A549 (cell line): ENCODE measurements around the gene ESYT3. TPM values are rescaled to one million over a fixed set of nuclear protein-coding genes. Genes with fewer than 3 reads are reported as not detected.

Experiments
- ATAC-seq, 2 experiments: fragments of 200-7000 bp in 1 of 2; fragments of >200 bp in 1 of 2; cut with Nextera tagmentation in 1 of 2; cut with Tn5 transposase in 1 of 2; 3 replicates each; pipeline versions ENCODE4 v1.8.0 to v1.9.1; 2018 to 2020; ENCODE audit warnings: mild to moderate bottlenecking in 1 of 2, moderate library complexity in 1 of 2
- CTCF ChIA-PET: fragments of 300-600 bp; sonication (Branson Sonifier 250); formaldehyde crosslinking; extraction: SDS; loops from one replicate; lab custom pipeline; 2021; ENCODE audit warnings: antibody characterized with exemption, inconsistent platforms; lab: Yijun Ruan, JAX
- POLR2A ChIA-PET: fragments of 350-600 bp; formaldehyde crosslinking; extraction: SDS; loops from one replicate; lab custom pipeline; 2021; ENCODE audit warnings: antibody characterized with exemption, inconsistent platforms; lab: Yijun Ruan, JAX
- DNase-seq, 2 experiments: peaks; one replicate each; pipeline versions ENCODE4 v3.0.0 to v3.0.0-alpha.2; 2011 to 2016; ENCODE audit warnings: low read depth in 1 of 2, low spot score in 1 of 2
- FAIRE-seq: peaks from 2 replicates; lab custom pipeline; 2011; peaks lifted over from hg19 to GRCh38; lab: Jason Lieb, UNC
- H3K27ac ChIP-seq, 2 experiments: fragments of >200 bp; sonication (Bioruptor Twin); formaldehyde crosslinking; 3 replicates each; pipeline ENCODE4 v1.5.1; 2016 to 2017
- H3K4me1 ChIP-seq: fragments of >200 bp; sonication (Bioruptor Twin); formaldehyde crosslinking; 3 replicates; pipeline ENCODE4 v1.6.1; 2016
- H3K4me2 ChIP-seq: fragments of >200 bp; sonication (Bioruptor Twin); formaldehyde crosslinking; 3 replicates; pipeline ENCODE4 v1.6.1; 2016
- H3K4me3 ChIP-seq: fragments of >200 bp; sonication (Bioruptor Twin); formaldehyde crosslinking; 3 replicates; pipeline ENCODE4 v1.5.1; 2016
- H3K9me3 ChIP-seq: fragments of >200 bp; sonication (Bioruptor Twin); formaldehyde crosslinking; 3 replicates; pipeline ENCODE4 v1.6.1; 2016
- ATOH8 ChIP-seq: fragments of 250-450 bp; sonication (Bioruptor Pico); IDR thresholded peaks from 2 replicates; pipeline ENCODE4 v1.5.0; 2020; ENCODE audit warnings: low read depth, mild to moderate bottlenecking, moderate library complexity
- BCL3 ChIP-seq: fragments of >200 bp; sonication (Bioruptor Twin); formaldehyde crosslinking; IDR thresholded peaks from 3 replicates; pipeline ENCODE4 v1.6.1; 2016
- CBX8 ChIP-seq: fragments of 200-600 bp; sonication (generic); IDR thresholded peaks from 2 replicates; pipeline ENCODE4 v1.6.1; 2016
- CHD4 ChIP-seq: fragments of 200-600 bp; sonication (generic); IDR thresholded peaks from 2 replicates; pipeline ENCODE4 v1.6.1; 2016; ENCODE audit warnings: antibody characterized with exemption, mild to moderate bottlenecking, borderline replicate concordance
- EP300 ChIP-seq, 2 experiments: fragments of >200 bp; sonication (Bioruptor Twin); formaldehyde crosslinking; IDR thresholded peaks; 2 replicates in 1 of 2; 3 replicates in 1 of 2; pipeline ENCODE4 v1.6.1; 2016 to 2017
- ESRRA ChIP-seq: fragments of 150-350 bp; IDR thresholded peaks from 2 replicates; pipeline ENCODE4 v1.6.1; 2014; ENCODE audit warnings: mild to moderate bottlenecking, low read length, borderline replicate concordance
- FOSL2 ChIP-seq, 2 experiments: fragments of 450-650 bp in 1 of 2; fragments of >200 bp in 1 of 2; sonication (Bioruptor Twin) in 1 of 2; formaldehyde crosslinking; IDR thresholded peaks; 2 replicates each; pipeline versions ENCODE4 v1.5.0 to v1.6.1; 2016 to 2020; ENCODE audit warnings: mild to moderate bottlenecking in 1 of 2, moderate library complexity in 1 of 2
- FOXS1 ChIP-seq: fragments of 250-450 bp; sonication (Bioruptor Pico); IDR thresholded peaks from 2 replicates; pipeline ENCODE4 v1.5.0; 2020; ENCODE audit warnings: mild to moderate bottlenecking, moderate library complexity
- JUN ChIP-seq, 2 experiments: fragments of >200 bp; sonication (Bioruptor Twin); formaldehyde crosslinking; IDR thresholded peaks; 2 replicates in 1 of 2; 3 replicates in 1 of 2; pipeline ENCODE4 v1.6.1; 2016 to 2017
- KDM1A ChIP-seq: fragments of 200-600 bp; sonication (generic); IDR thresholded peaks from 2 replicates; pipeline ENCODE4 v1.6.1; 2016; ENCODE audit warnings: low read depth, mild to moderate bottlenecking
- MAX ChIP-seq: IDR thresholded peaks from 2 replicates; pipeline ENCODE4 v1.6.1; 2012
- PBX3 ChIP-seq: IDR thresholded peaks from 2 replicates; pipeline ENCODE4 v1.6.1; 2012
- POLR2A ChIP-seq: IDR thresholded peaks from 2 replicates; pipeline ENCODE4 v1.6.1; 2012; ENCODE audit warnings: mild to moderate bottlenecking, low read length
- RAD21 ChIP-seq, 2 experiments: fragments of >200 bp in 1 of 2; sonication (Bioruptor Twin) in 1 of 2; formaldehyde crosslinking in 1 of 2; IDR thresholded peaks in 1 of 2; conservative IDR thresholded peaks in 1 of 2; 2 replicates in 1 of 2; 3 replicates in 1 of 2; pipeline ENCODE4 v1.6.1; 2012 to 2018; ENCODE audit warnings: inconsistent platforms in 1 of 2
- RFX5 ChIP-seq: fragments of 450-650 bp; IDR thresholded peaks from 2 replicates; pipeline ENCODE4 v1.7.1; 2014; ENCODE audit warnings: antibody characterized with exemption, mild to moderate bottlenecking, moderate library complexity
- RNF2 ChIP-seq: fragments of 200-600 bp; sonication (generic); IDR thresholded peaks from 2 replicates; pipeline ENCODE4 v1.6.1; 2016; ENCODE audit warnings: low read depth, mild to moderate bottlenecking, antibody characterized with exemption, moderate library complexity, borderline replicate concordance
- TP53 ChIP-seq: fragments of 250-450 bp; sonication (Bioruptor Pico); IDR thresholded peaks from 2 replicates; pipeline ENCODE4 v1.5.0; 2021; ENCODE audit warnings: mild to moderate bottlenecking, moderate library complexity
- ZFP36 ChIP-seq: fragments of 450-650 bp; IDR thresholded peaks from 2 replicates; pipeline ENCODE4 v1.6.1; 2014; ENCODE audit warnings: borderline replicate concordance; ENCODE audit not compliant: partially characterized antibody
- ZSCAN20 ChIP-seq: fragments of 250-450 bp; sonication (Bioruptor Pico); IDR thresholded peaks from 2 replicates; pipeline ENCODE4 v1.8.0; 2022; ENCODE audit warnings: mild to moderate bottlenecking, moderate library complexity
- WGBS: methylation state at CpG from one replicate; pipeline ENCODE4 v1.1.6; 2017; ENCODE audit errors: missing lambda C conversion rate; 5-methylcytosine and 5-hydroxymethylcytosine counted together
- polyA plus RNA-seq, 4 experiments: library from polyadenylated mRNA; depleted of rRNA in 3 of 4; stranded (reverse); fragments of >200 nt; fragmentation: RNase III in 1 of 4; extraction: RNeasy Plus Mini Kit Qiagen cat#74134 plus additional on column Dnase treatment in 1 of 4; gene quantifications; 2 replicates in 3 of 4; 3 replicates in 1 of 4; pipeline ENCODE4 v1.2.3, GENCODE V29; 2011 to 2017

Gene ESYT3
- polyA plus RNA-seq, 2 of the 4 experiments (the other 2 are of a cell fraction) = 0.92 to 1.7 TPM

- FAIRE-seq = no peak
- CTCF ChIA-PET = no interaction called here
- no peak for DNase-seq
- Histone ChIP-seq H3K4me3 (no peak overlapping the region), H3K27ac (peak overlapping the region; percentile 69 to 91), H3K4me2 (peak overlapping the region; percentile 69; the same call in 2 of the 3 replicates), H3K4me1 (peaks cover 22% of the 10 kb centered on the region), H3K9me3 (no peaks in the 10 kb centered on the region)
- WGBS = 93% methylated on average over 6 of the region's 6 CpGs
- POLR2A ChIA-PET = no interaction called here
- TF ChIP-seq ZFP36 (no peak), RAD21 (conservative IDR thresholded peaks at IDR 0.05 in 1 of 2, IDR thresholded peaks at IDR 0.05 in 1 of 2) (no peak), CHD4 (no peak), BCL3 (no peak), JUN (IDR thresholded peaks at IDR 0.05) (no peak), KDM1A (no peak), PBX3 (no peak), ATOH8 (CRISPR knock-in tag) (no peak), ESRRA (no peak), POLR2A (no peak), RNF2 (no peak)
- ATAC-seq = no peak; a peak in 1 of 6 replicates
Observed at GRCh38 chr3:138389144-138389601, 45.2 kb upstream of the ESYT3 start.

GRCh38 chr3:138389841-138390581, 44.4 kb upstream of the ESYT3 start:
- H3K4me1 ChIP-seq = peaks cover 22% of the 10 kb centered on the region
- no peak overlapping the region for H3K4me3 ChIP-seq
- POLR2A ChIA-PET = no interaction called here
- ATAC-seq = peak; percentile 97
- 35% methylated on average over 8 of the region's 9 CpGs for WGBS
- H3K4me2 ChIP-seq = peak overlapping the region; percentile 69
- no peak for FAIRE-seq
- H3K9me3 ChIP-seq = no peaks in the 10 kb centered on the region
- peak; percentile 54 to 74 for DNase-seq
- CTCF ChIA-PET = interaction anchor here (0.9 to 1.3 kb wide), 2 partner anchors 40 to 58 kb away, joined by 3 to 4 read pairs; no protein-coding TSS in a partner anchor
- 0 out of 5 replicates have a peak, but pooled peaks of 1 of the 2 experiments have one; percentile 22 for TF ChIP-seq JUN (IDR thresholded peaks at IDR 0.05)
- peak in 1 of 2 experiments; percentile 15; a peak in 1 of 5 replicates for TF ChIP-seq EP300 (IDR thresholded peaks at IDR 0.05)
- no peak for TF ChIP-seq RFX5
- TF ChIP-seq KDM1A = no peak
- TF ChIP-seq MAX = peak; percentile 51; the same call in 1 of the 2 replicates
- TF ChIP-seq FOXS1 = no peak
- no peak for TF ChIP-seq POLR2A
- TF ChIP-seq TP53 (CRISPR knock-in tag) = no peak
- TF ChIP-seq FOSL2 (IDR thresholded peaks at IDR 0.05) = peak; percentile 48; the same call in 1 of the 2 replicates
- peak; percentile 64 for TF ChIP-seq FOSL2 (CRISPR knock-in tag; IDR thresholded peaks at IDR 0.05)
- TF ChIP-seq ZSCAN20 (CRISPR knock-in tag) = no peak
- TF ChIP-seq CBX8 = no peak
- peak overlapping the region; percentile 69 to 91 for H3K27ac ChIP-seq
